Measurements from ENCODE around the gene BORCS8.
A peak's percentile ranks its signal among the peaks of the same experiment; 100 is the strongest.

Gene BORCS8

DNA sequence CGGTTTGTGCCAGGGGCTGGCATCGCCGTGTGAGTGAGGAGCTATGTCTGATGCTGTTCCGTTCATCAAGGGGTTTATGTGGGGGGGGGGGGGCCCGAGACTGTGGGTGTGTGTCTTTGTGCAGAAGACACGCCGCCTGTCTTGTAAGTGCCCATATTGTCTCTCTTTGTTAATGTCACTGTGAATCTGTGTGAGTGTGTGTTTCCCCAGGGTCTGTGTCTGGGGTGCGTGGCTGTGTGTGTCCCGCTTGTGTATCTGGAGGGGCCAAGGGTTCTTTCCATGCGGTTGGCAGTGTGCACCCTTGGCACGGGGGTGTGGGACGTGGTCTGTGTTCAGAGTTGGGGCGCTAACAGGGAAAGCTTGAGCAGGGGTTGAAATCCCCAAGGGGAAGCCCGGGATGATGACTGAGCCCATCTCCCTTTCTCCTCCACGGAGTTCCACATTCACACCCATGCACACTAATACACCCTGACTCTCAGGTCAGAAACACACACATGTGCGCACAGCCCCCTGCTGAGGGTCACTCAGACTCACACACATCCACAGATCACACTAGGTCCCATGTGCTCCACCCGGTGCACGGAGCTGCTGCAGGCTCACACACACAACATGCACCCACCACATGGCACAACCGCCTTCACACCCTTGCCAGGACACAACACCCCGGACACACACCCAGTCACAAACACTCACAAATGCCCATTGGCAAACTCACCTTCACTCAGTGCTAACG is 21.6 kb upstream of the BORCS8 start:
- DNase-seq (ENCODE audit: low spot score), result no peak

DNA sequence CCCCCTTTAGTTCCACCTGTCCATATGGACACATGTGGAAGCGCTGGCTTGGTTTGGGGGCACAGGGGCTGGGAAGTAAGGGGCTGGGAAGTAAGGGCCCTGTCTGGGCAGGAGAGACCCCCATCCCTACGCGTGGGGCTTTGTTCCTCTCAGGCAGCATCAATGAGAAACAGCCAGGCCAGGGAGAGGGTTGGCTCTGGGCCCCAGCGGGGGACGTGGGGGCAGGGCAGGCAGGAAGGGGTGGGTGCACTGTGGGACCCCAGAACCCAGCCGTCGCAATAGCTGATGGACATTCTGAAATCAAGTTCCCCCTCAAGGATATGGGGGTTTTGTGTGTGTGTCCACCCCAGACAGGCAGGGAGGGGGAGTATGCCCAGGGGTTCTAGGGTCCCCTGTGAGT is 21.0 kb upstream of the BORCS8 start:
- DNase-seq (ENCODE audit: low spot score), result no peak

DNA sequence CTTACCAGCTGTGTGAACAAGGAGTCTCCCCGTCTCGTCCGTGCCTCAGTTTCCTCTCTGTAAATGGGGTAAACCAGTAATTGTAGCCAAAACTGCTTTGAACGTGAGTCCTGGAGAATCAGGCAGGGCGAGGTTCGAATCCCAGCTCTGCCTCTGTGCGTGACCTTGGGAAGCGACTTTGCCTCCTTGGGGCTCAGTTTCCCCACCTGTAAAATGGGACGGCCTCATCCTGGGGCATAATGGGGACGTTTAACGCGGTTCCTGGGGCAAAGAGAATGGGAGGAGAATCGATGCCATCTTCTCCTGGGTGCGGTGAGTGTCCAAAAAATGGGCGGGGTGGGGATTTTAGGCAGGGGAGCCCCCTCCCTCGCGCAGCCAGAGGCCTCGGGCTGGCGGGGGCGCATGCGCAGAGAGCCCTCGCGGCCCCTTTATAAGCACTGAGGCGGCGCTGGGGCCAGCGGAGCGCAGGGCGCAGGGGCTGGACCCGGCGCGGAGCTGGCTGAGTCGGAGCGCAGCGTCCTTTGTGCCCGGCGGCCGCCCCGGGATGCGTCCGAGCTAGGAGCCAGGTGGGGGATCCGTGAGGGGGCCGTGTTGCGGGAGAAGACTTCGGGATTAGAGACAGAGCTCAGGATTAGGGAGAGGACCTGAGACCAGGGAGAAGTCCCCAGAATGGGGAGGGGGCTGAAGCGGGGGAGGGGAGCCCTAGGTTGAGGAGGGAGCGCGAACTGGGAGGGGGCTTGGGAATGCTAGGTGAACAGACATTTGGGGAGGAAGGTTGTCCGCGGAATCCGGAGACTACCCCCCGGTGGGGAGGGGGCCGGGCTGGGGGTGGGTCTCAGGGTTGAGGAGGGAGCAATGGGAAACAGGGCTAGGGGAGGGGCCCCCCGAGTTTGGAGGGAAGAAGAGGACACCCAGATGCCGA is 19.8 kb upstream of the BORCS8 start, which contains the start of gene NCAN:
NCAN (plus strand) TSS at position 460 of the 922 bp plus-strand sequence. CDS start 4,996 bp downstream, outside the sequence.
- no peak for DNase-seq (ENCODE audit: low spot score)

DNA sequence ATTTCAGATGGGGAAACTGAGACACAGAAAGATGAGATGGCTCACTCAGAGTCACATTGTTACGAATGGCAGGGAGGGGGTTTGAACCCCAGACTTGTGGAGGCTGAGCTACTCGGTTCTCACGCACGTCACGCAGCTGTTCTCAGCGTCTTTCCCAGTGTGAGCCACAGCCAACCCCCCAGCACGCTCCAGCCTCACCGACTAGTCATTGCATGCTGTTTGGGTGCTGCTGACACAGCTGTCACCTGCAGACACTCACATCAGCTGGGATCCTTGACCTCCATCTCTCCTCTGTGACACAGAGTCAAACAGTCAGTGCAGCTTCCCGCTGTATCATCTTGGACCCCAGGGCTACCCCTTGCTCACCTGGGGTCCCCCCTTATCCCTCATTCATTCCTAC is 17.4 kb upstream of the BORCS8 start:
- no peak for DNase-seq (ENCODE audit: low spot score)

GRCh38 chr19:19207637-19208572 is 16.0 kb upstream of the BORCS8 start:
- peak; percentile 26 for DNase-seq (ENCODE audit: low spot score)

DNA sequence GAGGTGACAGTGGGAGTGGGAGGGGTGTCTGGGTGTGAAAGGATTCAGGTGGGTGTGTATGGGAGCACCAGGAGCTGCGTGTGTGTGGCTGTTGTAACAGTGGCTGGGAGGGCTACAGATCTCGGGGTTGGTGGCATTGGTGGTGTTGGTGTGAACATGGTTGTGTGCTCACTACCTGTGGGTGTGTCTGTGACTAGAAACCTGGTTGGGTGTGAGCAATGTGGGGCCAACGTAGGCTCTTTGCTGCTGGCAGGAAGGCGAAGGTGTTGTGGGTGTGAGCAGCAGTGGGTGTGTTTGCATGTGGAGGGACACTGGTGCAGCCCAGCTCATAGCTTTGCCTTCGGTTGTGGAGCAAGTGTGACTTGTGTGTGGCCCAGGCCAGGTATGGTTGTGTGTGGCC is 15.0 kb upstream of the BORCS8 start:
- DNase-seq (ENCODE audit: low spot score), result no peak

DNA sequence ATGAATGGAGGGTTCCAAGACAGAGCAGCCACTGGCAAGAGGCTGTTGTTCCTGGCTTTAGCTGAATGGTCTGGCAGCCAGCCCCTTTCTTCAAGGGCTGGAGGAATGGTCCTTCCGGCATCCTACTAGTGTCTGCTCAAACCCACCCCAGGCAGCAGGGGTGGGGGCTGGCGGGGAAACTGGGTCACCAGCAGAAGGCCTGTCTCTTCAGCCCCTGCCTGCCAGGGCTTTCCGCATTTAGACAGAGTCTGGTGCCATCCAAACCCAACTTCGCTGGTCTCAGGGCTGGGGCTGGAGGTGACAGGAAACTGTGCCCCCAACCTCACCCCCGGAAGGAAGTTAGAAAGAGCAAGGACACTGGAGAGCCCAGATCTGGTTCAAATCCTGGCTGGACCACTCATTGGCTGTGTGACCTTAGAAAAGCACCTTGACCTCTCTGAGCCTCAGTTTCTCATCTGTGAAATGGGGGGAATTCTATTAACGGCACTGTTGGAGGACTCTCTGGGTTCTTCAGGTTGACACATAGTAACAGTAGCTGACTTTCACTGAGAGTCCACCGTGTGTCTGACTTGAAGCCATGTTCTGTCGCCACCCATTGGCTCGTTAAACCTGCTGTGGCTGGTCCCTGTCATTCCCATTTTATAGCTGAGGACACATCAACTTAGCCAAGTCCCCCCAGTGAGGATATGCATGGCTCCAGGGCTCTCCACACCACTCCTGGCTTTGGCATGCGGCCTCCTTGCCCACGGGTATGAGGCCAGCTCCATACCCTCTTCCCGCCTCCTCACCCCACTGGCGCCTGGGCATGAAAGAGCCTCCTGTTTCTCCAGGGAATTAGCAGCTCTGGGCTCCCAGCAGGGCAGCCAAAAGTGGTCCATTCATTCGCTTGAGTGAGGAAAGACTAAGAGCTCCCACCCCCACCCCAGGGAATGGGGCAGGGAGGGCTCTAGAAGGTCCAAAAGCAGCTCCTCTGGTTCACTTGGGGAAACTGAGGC is 13.8 kb upstream of the BORCS8 start:
- DNase-seq (ENCODE audit: low spot score), result peak; percentile 58

- DNase-seq (ENCODE audit: low spot score), result no peak
These were observed 12.2 kb upstream of the BORCS8 start for GRCh38 chr19:19204181-19204580.

GRCh38 chr19:19203012-19203856 is 11.3 kb upstream of the BORCS8 start, which contains the start of gene NR2C2AP:
TSS of gene NR2C2AP (minus strand) at chr19:19203414. CDS start at chr19:19203060, 354 bp downstream.
- peak; percentile 81 for DNase-seq (ENCODE audit: low spot score)

- no peak for DNase-seq (ENCODE audit: low spot score)
These were observed 10.7 kb upstream of the BORCS8 start for GRCh38 chr19:19202707-19203011.

GRCh38 chr19:19201697-19202630 is 10.0 kb upstream of the BORCS8 start:
- no peak for DNase-seq (ENCODE audit: low spot score)

DNA sequence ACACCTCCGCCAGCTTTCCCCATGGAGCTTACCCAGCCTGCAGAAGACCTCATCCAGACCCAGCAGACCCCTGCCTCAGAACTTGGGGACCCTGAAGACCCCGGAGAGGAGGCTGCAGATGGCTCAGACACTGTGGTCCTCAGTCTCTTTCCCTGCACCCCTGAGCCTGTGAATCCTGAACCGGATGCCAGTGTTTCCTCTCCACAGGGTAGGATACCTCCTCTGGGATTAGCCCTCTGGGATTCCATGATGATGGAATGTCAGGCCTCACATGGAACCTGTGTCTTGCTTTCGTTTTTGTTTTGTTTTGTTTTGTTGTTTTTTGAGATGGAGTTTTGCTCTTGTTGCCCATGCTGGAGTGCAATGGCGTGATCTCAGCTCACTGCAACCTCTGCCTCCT is 2.0 kb upstream of the BORCS8 start:
- no peak for DNase-seq (ENCODE audit: low spot score)

DNA sequence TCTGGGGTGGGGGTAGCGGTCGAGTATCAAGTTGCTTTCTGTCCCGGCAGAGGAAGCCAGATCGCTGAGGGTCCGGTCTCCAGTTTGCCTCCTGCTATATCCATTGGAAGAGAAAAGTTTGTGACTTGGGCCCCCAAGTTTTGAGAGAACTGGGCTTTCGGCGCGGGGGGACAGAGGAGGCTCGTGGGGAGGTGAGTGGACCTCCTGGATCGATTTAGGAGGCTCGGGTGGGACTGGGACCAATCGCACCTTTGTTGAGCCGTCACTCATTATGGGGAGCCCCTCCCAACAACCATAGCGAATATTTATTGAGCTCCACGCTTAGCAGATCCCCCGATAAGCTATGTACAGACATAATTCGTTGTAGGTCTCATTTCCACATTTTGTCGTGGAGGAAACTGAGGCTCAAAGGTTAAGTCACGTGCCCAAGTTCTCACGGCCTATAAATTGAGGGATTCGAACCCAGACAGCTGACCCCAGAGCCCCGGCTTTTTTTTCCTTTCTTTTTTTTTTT is 1.0 kb upstream of the BORCS8 start:
- no peak for DNase-seq (ENCODE audit: low spot score)

DNA sequence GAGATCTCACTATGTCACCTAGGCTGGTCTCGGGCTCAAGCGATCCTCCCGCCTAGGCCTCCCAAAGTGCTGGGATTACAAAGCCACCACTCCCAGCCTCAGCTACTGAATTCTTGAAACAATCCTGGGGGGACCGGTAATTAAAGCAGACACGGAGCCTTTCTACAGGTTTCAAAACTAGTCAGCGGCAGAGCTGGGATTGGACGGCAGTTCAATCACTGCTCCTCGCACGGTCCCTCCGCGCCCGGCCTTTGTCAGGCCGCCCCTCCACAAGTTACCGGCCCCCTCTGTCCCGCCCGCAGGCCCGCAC is 229 bp downstream of the BORCS8 start:
- no peak for DNase-seq (ENCODE audit: low spot score)

DNA sequence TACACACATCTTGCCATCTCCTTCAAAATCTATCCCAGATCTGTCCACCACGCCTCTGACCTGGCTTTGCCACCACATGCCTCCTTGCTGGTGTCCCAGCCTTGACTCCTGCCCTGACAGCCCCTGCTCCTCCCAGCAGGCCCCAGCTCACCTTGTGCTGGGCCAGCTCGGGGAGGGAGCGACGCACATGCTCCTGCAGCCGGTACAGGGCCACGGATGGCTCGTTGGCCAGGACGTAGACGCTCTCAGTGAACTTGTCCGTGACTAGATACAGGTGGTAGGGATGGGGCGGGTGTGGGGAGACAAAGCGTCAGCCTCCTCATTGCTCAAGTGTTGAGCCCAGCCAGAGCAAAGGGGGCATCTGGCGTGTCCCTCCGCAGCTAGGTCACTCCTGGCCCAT is 5.2 kb downstream of the BORCS8 start:
- no peak for DNase-seq (ENCODE audit: low spot score)

DNA sequence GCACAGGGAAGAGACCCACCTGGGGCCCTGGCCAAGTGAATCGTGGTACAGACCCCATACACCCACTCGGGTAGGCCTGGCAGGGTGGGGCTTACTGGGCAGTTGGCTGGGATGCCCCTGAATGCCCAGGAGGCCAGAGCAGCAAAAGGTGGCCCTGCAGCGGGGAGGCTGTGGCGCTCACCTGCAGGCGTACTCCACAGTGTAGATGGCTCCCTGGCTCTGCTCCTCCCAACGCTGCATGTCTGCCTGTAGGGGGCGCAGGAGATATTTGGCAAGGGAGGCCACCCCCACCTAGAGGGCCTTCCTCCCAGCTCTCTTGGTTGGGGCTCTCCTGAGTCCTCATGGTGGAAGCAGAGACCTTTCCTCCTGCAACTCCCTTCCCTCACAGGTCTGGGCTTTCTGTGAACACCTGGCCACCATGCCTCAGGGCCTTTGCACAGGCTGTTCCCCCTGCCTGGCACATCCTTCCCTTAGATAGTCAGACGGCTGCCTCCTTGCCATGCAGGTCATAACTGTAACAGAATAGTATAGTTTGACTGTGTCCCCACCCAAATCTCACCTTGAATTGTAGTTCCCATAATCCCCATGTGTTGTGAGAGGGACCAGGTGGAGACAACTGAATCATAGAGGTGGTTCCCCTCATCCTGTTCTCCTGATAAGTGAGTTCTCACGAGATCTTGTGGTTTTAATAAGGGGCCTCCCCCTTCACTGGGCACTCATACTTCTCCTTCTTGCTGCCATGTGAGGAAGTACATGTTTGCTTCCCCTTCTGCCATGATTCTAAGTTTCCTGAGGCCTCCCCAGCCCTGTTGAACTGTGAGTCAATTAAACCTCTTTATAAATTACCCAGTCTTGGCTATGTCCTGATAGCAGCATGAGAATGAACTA is 5.9 kb downstream of the BORCS8 start:
- DNase-seq (ENCODE audit: low spot score), result no peak

DNA sequence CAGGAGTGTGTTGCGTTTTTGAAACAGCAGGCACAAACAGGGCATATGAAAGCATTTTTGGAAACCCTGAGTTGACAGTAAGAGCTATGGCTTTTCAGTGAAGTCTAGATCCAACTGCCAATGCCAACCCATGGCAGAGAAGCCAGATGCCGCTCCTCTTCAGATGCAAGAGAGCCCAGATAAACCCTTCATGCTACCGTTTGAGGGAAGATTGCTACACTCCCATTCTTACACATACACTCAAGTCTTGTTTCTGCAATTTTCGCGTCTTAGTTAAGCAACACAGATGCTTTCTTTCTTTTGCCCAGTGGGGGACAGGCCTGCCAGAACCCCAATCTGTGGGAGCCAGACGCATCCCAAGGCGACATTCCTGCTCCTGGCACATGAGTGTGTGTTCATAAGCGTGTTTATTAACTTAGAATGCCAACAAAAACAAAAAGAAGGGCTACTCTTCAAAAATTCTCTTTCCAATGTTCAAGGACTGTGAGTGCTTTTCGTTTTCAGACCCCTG is 10.4 kb downstream of the BORCS8 start:
- no peak for DNase-seq (ENCODE audit: low spot score)

Data from pons (tissue), 1 donor.